Psoas muscle (tissue), 8 donors: Measurements from ENCODE around the gene EGF. TPM values are rescaled to one million over a fixed set of nuclear protein-coding genes. Genes with fewer than 3 reads are reported as not detected.

Experiments
- ATAC-seq, 4 donors: fragments of 200-7000 bp; cut with Tn5 transposase; one replicate each; pipeline ENCODE4 v1.9.1; 2020; ENCODE audit warnings: moderate library complexity in 3 of 4, mild to moderate bottlenecking in 2 of 4
- DNase-seq, 2 donors: peaks; one replicate each; pipeline ENCODE4 v3.0.0-alpha.2; 2020
- H3K27ac ChIP-seq: fragments of 200-600 bp; one replicate; pipeline ENCODE4 v1.8.0; 2022
- H3K27me3 ChIP-seq, 3 donors: fragments of 200-600 bp in 1 of 3; one replicate each; pipeline versions ENCODE4 v1.6.1 to v1.8.0; 2013 to 2022; ENCODE audit warnings: low read length in 2 of 3, mild to moderate bottlenecking in 2 of 3, moderate library complexity in 1 of 3; ENCODE audit not compliant: insufficient read depth in 3 of 3
- H3K36me3 ChIP-seq, 2 donors: fragments of 200-600 bp in 1 of 2; one replicate each; pipeline versions ENCODE4 v1.6.1 to v1.8.0; 2013 to 2022; ENCODE audit warnings: low read depth in 1 of 2, mild to moderate bottlenecking in 1 of 2, moderate library complexity in 1 of 2; ENCODE audit not compliant: insufficient read depth in 1 of 2
- H3K4me1 ChIP-seq: fragments of 200-600 bp; one replicate; pipeline ENCODE4 v1.8.0; 2022
- H3K4me3 ChIP-seq: fragments of 200-600 bp; one replicate; pipeline ENCODE4 v1.8.0; 2022; ENCODE audit warnings: mild to moderate bottlenecking
- H3K9me3 ChIP-seq: fragments of 200-600 bp; one replicate; pipeline ENCODE4 v1.8.0; 2022
- WGBS, 3 donors: extraction: QIAGEN DNeasy Blood & Tissue Kit; methylation state at CpG; one replicate each; pipeline versions ENCODE4 v1.1.6 to v1.1.7; 2013; 5-methylcytosine and 5-hydroxymethylcytosine counted together
- intact Hi-C, 2 donors: fragments of 100-400 bp; cut with DNase I; formaldehyde crosslinking; loops; one replicate each; pipeline versions ENCODE4 v1.11.0 to v1.14.2; 2022
- polyA plus RNA-seq, 3 donors: library from polyadenylated mRNA; stranded (reverse); fragments of 200-250 nt; gene quantifications; one replicate each; pipeline ENCODE4 v1.2.3, GENCODE V29; 2013
- total RNA-seq, 4 donors: library from RNA; stranded (reverse); fragmentation: NEBNext Ultra II Directional in 2 of 4; extraction: Animal tissue kit (Norgen Biotek cat#: 25700) in 2 of 4; gene quantifications; one replicate each; pipeline versions ENCODE4 v1.2.1 to v1.2.4, GENCODE V29; 2021 to 2023
- TF ChIP-seq, protein P1 (sequence below): fragments of 200-600 bp; IDR thresholded peaks from one replicate; pipeline ENCODE4 v1.8.0; 2022; ENCODE audit warnings: antibody characterized with exemption
- donor health status: healthy with polysubstance abuse.
- donor health status: DM: no; HTN: no; CAD: no; lungs with moderate emphysema.
- donor health status: Bipolar disorder and iron deficiency.
- donor health status: healthy.
- donor health status: DM: yes; HTN: yes; CAD: no.
- donor health status: DM: no; HTN: no; CAD: no.
- donor health status: DM: no; HTN: no; CAD: no.
- donor health status: DM: yes; HTN: yes; CAD: no.

EGF gene
- total and polyA plus RNA-seq, 7 donors = 2.5 to 92.4 (median 37.1) TPM

DNA sequence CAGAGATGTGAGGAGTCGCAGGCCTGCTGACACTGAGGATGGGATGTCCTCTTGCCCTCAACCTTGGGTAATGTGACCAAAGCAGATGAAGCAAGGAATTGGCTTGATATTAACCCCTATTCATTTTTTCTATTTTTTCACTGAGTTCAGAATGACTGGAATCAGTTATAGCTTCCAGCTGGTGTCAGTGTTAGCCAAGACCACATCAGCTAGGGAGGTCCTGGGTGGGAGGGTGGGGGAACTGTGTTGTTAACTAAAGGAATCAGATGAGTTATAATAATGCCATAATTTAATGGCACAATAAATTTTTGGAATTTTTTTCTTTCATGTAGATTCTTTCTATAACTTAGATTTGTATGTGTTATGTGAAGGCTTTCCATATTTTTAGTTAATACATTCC, 91.9 kb downstream of the EGF start:
- Histone ChIP-seq H3K4me3 (no peak overlapping the region), H3K9me3 (no peaks in the 10 kb centered on the region), H3K36me3 (peaks cover 0 to 90% of the 10 kb centered on the region in 2 donors), H3K27me3 (no peaks in the 10 kb centered on the region), H3K4me1 (no peaks in the 10 kb centered on the region), H3K27ac (no peak overlapping the region)
- ATAC-seq = no peak
- 95 to 100% (median 96%) methylated on average over 1 of the region's 1 CpG for WGBS, 3 donors
- no peak for DNase-seq
- TF ChIP-seq, protein P1, sequence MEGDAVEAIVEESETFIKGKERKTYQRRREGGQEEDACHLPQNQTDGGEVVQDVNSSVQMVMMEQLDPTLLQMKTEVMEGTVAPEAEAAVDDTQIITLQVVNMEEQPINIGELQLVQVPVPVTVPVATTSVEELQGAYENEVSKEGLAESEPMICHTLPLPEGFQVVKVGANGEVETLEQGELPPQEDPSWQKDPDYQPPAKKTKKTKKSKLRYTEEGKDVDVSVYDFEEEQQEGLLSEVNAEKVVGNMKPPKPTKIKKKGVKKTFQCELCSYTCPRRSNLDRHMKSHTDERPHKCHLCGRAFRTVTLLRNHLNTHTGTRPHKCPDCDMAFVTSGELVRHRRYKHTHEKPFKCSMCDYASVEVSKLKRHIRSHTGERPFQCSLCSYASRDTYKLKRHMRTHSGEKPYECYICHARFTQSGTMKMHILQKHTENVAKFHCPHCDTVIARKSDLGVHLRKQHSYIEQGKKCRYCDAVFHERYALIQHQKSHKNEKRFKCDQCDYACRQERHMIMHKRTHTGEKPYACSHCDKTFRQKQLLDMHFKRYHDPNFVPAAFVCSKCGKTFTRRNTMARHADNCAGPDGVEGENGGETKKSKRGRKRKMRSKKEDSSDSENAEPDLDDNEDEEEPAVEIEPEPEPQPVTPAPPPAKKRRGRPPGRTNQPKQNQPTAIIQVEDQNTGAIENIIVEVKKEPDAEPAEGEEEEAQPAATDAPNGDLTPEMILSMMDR = no peak
- intact Hi-C loops = no loop called here

DNA sequence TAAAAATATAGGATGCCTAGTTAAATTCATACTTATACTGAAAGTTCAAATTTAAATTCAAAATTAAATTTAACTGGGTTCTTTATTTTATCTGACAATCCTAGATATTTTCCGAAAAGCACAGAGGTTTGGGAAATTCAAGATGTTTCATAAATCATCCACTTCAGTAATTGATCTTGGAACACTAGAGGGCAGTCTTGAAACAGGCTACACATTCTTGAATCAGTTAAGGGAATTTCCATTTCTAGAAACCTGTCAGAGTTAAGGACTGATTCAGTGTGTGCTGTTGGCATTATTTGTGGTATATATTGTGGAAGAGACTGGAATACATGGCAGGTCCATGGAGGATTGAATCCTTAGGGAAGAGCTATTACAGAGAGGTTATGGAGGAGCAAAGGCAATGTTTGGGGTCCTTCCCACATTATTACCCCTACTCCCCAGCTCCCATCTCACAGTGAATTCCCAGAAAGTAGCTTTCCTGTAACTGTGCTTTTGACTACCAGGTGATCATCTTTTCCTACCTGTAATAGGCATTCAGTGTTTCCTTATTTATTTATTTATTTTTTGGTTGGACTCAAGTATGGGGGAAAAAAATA, 92.9 kb downstream of the EGF start:
- DNase-seq (no peak), ATAC-seq (peak in 2 of 4 donors; percentile 29 to 34)
- peaks cover 0 to 87% of the 10 kb centered on the region in 2 donors for H3K36me3 ChIP-seq
- intact Hi-C loops = no loop called here
- no peak overlapping the region for H3K27ac ChIP-seq
- WGBS, 3 donors = 16 to 26% (median 18%) methylated on average over 1 of the region's 1 CpG
- TF ChIP-seq, protein P1 = peak; percentile 57
- H3K4me1 ChIP-seq = no peaks in the 10 kb centered on the region
- no peaks in the 10 kb centered on the region for H3K27me3 ChIP-seq
- H3K4me3 ChIP-seq = no peak overlapping the region
- no peaks in the 10 kb centered on the region for H3K9me3 ChIP-seq

DNA sequence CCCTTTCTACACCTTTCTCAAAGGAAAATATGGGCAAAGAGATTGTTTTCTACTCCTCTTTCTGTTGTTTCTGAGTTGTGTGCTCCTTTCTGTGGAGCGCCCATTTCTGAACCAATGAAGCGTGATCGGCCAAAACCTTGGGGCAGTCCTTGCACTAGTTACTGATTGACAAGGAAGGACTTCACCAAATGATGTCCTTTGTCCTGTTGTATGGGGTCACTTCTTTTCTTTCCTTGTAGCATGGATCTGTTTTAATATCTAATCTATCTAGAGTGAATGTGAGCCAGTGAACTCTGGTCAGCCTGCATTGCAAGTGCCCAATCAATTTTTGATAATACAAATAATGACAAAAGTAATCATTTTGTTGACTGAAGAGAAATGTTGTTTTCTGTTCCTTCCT, 94.5 kb downstream of the EGF start:
- Histone ChIP-seq H3K27me3 (no peaks in the 10 kb centered on the region), H3K27ac (no peak overlapping the region), H3K9me3 (no peaks in the 10 kb centered on the region), H3K4me1 (no peaks in the 10 kb centered on the region), H3K4me3 (no peak overlapping the region), H3K36me3 (peaks cover 0 to 87% of the 10 kb centered on the region in 2 donors)
- TF ChIP-seq, protein P1 = no peak
- intact Hi-C loops = no loop called here
- WGBS, 3 donors = 95 to 99% (median 99%) methylated on average over 3 of the region's 3 CpGs
- DNase-seq (no peak), ATAC-seq (no peak)

DNA sequence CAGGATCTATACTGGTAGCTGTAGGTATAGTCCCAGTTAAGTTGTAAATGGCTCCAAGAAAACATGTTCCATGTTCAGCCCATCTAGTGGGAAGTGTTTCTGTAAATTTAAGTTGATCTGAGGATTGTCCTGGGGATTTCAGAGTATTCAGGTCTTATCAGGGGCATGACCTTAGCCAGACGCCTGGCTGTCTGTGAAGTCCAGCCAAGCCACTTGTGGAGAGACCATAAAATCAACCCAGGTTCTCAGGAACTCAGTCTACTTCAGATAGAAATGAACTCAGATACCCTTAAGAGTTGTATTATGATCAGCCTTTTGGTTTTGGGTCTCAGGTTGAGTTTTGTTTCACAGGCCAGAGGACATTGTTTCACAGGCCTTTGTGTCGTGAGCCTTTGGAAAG, 95.9 kb downstream of the EGF start:
- H3K9me3 ChIP-seq = no peaks in the 10 kb centered on the region
- intact Hi-C loops = no loop called here
- ATAC-seq = no peak
- no peaks in the 10 kb centered on the region for H3K4me1 ChIP-seq
- no peak for DNase-seq
- H3K27me3 ChIP-seq = no peaks in the 10 kb centered on the region
- WGBS, 3 donors = 68 to 73% (median 69%) methylated on average over 2 of the region's 2 CpGs
- TF ChIP-seq, protein P1 = no peak
- H3K4me3 ChIP-seq = no peak overlapping the region
- peaks cover 0 to 88% of the 10 kb centered on the region in 2 donors for H3K36me3 ChIP-seq
- H3K27ac ChIP-seq = no peak overlapping the region

DNA sequence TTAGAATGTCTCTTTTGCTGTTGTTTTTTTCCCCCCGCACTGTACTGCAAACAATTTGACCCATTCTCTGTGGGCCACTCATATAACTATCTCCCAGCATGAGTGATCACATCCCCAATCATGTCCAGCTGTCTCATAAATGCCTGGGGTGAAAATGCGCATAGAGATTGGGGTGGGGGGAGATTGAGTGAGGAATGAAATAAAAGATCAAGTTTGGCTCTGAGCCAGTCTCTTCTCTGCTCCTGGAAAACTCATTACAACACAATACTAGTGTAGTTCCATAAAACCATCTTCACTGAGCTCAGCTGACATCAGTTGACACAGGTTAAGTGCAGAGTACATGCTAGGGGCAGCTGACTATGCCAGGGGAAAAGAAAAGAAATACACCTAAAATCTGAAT, 96.9 kb downstream of the EGF start:
- peaks cover 0 to 94% of the 10 kb centered on the region in 2 donors for H3K36me3 ChIP-seq
- H3K27me3 ChIP-seq = no peaks in the 10 kb centered on the region
- TF ChIP-seq, protein P1 = no peak
- H3K27ac ChIP-seq = no peak overlapping the region
- 76 to 83% (median 81%) methylated on average over 2 of the region's 2 CpGs for WGBS, 3 donors
- H3K9me3 ChIP-seq = no peaks in the 10 kb centered on the region
- no peak overlapping the region for H3K4me3 ChIP-seq
- ATAC-seq (no peak), DNase-seq (no peak)
- intact Hi-C loops = no loop called here
- H3K4me1 ChIP-seq = no peaks in the 10 kb centered on the region
